NB4 (cell line): ENCODE results near the gene IHH.

Source experiments
- DNase-seq: peaks from one replicate; pipeline ENCODE4 v3.0.0; 2010; ENCODE audit warnings: low read depth
- H3K4me3 ChIP-seq: one replicate; pipeline ENCODE4 v1.5.1; 2011; ENCODE audit warnings: mild to moderate bottlenecking, low read depth, low read length, moderate library complexity
- CTCF ChIP-seq: IDR thresholded peaks from one replicate; pipeline ENCODE4 v1.5.1; 2012; ENCODE audit warnings: low read depth, low read length
- MAX ChIP-seq: IDR thresholded peaks from 2 replicates; pipeline ENCODE4 v1.6.1; 2011; ENCODE audit warnings: low read depth, low read length
- MYC ChIP-seq: IDR thresholded peaks from 2 replicates; pipeline ENCODE4 v1.6.1; 2011; ENCODE audit warnings: low read depth, low read length
- POLR2A ChIP-seq: IDR thresholded peaks from 2 replicates; pipeline ENCODE4 v1.6.1; 2011; ENCODE audit warnings: mild to moderate bottlenecking; ENCODE audit not compliant: insufficient read length; ENCODE audit errors: extremely low read depth

The IHH gene

GRCh38 chr2:219059725-219060682, 717 bp downstream of the IHH start:
- no peak for DNase-seq
- TF ChIP-seq CTCF (no peak), MYC (no peak), POLR2A (no peak), MAX (no peak)
- H3K4me3 ChIP-seq: no peak overlapping the region

- H3K4me3 ChIP-seq: no peak overlapping the region
Observed at GRCh38 chr2:219059375-219059724, 1.4 kb downstream of the IHH start.

GRCh38 chr2:219058541-219059374, 2.0 kb downstream of the IHH start:
- no peak overlapping the region for H3K4me3 ChIP-seq
- TF ChIP-seq MAX (no peak), POLR2A (no peak), MYC (no peak), CTCF (no peak)
- DNase-seq: peak; percentile 24

More at GRCh38 chr2:219059375-219059724, 1.4 kb downstream of the IHH start:
- no peak for DNase-seq
- TF ChIP-seq MYC (no peak), POLR2A (no peak), MAX (no peak), CTCF (no peak)

- TF ChIP-seq POLR2A (no peak), MYC (no peak), CTCF (peak; percentile 83), MAX (peak; percentile 55)
- no peak overlapping the region for H3K4me3 ChIP-seq
- peak; percentile 82 for DNase-seq
Observed at GRCh38 chr2:219057709-219058540, 2.8 kb downstream of the IHH start.

GRCh38 chr2:219056896-219057708, 3.6 kb downstream of the IHH start:
- DNase-seq: no peak
- TF ChIP-seq MYC: no peak
- TF ChIP-seq MAX: no peak
- no peak for TF ChIP-seq CTCF
- TF ChIP-seq POLR2A: no peak
- H3K4me3 ChIP-seq: no peak overlapping the region
